Suppressor macrophage treated with lipopolysaccharide for 4 hours (primary cell): ENCODE measurements around the gene CDC42EP1.
A peak's percentile ranks its signal among the peaks of the same experiment; 100 is the strongest.
"Not testable (repeated sequence)": the region's sequence is repeated elsewhere in the genome, so short reads cannot be mapped to it uniquely, and the experiment has no call there.

ENCODE experiments used
- DNase-seq: peaks from one replicate; pipeline ENCODE4 v3.0.0-alpha.2; 2020

CDC42EP1 gene

GRCh38 chr22:37588546-37589215 lies 28.4 kb downstream of the CDC42EP1 start:
- no peak for DNase-seq

- no peak for DNase-seq
Measured at GRCh38 chr22:37589636-37590035, 29.4 kb downstream of the CDC42EP1 start.

GRCh38 chr22:37591081-37591480 lies 30.8 kb downstream of the CDC42EP1 start:
- DNase-seq: not testable (repeated sequence)

GRCh38 chr22:37591823-37592404 lies 31.6 kb downstream of the CDC42EP1 start:
- DNase-seq: no peak

GRCh38 chr22:37594237-37594636 lies 34.0 kb downstream of the CDC42EP1 start:
- DNase-seq: no peak

- DNase-seq: no peak
Measured at GRCh38 chr22:37599153-37599552, 38.9 kb downstream of the CDC42EP1 start.

GRCh38 chr22:37601203-37601539 lies 40.9 kb downstream of the CDC42EP1 start:
- DNase-seq: no peak

GRCh38 chr22:37601540-37602442 lies 41.5 kb downstream of the CDC42EP1 start:
- peak; percentile 57 for DNase-seq

GRCh38 chr22:37602546-37603277 lies 42.4 kb downstream of the CDC42EP1 start:
- not testable (repeated sequence) for DNase-seq

- no peak for DNase-seq
Measured at GRCh38 chr22:37604074-37604473, 43.8 kb downstream of the CDC42EP1 start.

GRCh38 chr22:37604875-37605274 lies 44.6 kb downstream of the CDC42EP1 start:
- no peak for DNase-seq

- peak; percentile 64 for DNase-seq
Measured at GRCh38 chr22:37607010-37607934, 47.0 kb downstream of the CDC42EP1 start.

GRCh38 chr22:37607935-37608476 lies 47.7 kb downstream of the CDC42EP1 start:
- no peak for DNase-seq

GRCh38 chr22:37608477-37609239 lies 48.4 kb downstream of the CDC42EP1 start, which contains the start of gene GGA1:
Gene GGA1 (plus strand): TSS chr22:37608834. CDS start chr22:37608861, 27 bp downstream.
- DNase-seq: peak; percentile 98

GRCh38 chr22:37609240-37610152 lies 49.2 kb downstream of the CDC42EP1 start:
- DNase-seq: no peak

GRCh38 chr22:37610153-37610475 lies 49.8 kb downstream of the CDC42EP1 start:
- not testable (repeated sequence) for DNase-seq

GRCh38 chr22:37610480-37611129 lies 50.3 kb downstream of the CDC42EP1 start:
- peak; percentile 94 for DNase-seq

- DNase-seq: no peak
Measured at GRCh38 chr22:37611207-37611606, 50.9 kb downstream of the CDC42EP1 start.
